ENCODE measurements around the gene IL6ST.
"Not testable (repeated sequence)": the region's sequence is repeated elsewhere in the genome, so short reads cannot be mapped to it uniquely, and the experiment has no call there.

Gene IL6ST

GRCh38 chr5:56012281-56012963, 17.7 kb upstream of the IL6ST start:
- TF ChIP-seq ZNF274 (IDR thresholded peaks at IDR 0.05; ENCODE audit: low read depth, low read length) = no peak
- H3K4me3 ChIP-seq (ENCODE audit: low read length) = no peak overlapping the region

GRCh38 chr5:56011835-56012234, 17.1 kb upstream of the IL6ST start:
- no peak overlapping the region for H3K4me3 ChIP-seq (ENCODE audit: low read length)
- TF ChIP-seq ZNF274 (IDR thresholded peaks at IDR 0.05; ENCODE audit: low read depth, low read length) = no peak

GRCh38 chr5:56010431-56010830, 15.7 kb upstream of the IL6ST start:
- no peak for TF ChIP-seq ZNF274 (IDR thresholded peaks at IDR 0.05; ENCODE audit: low read depth, low read length)

GRCh38 chr5:56006600-56006999, 11.8 kb upstream of the IL6ST start:
- no peak overlapping the region for H3K4me3 ChIP-seq (ENCODE audit: low read length)
- no peak for TF ChIP-seq ZNF274 (IDR thresholded peaks at IDR 0.05; ENCODE audit: low read depth, low read length)

More at GRCh38 chr5:56010431-56010830, 15.7 kb upstream of the IL6ST start:
- H3K4me3 ChIP-seq (ENCODE audit: low read length) = no peak overlapping the region

GRCh38 chr5:56006094-56006493, 11.3 kb upstream of the IL6ST start:
- TF ChIP-seq ZNF274 (IDR thresholded peaks at IDR 0.05; ENCODE audit: low read depth, low read length) = no peak
- no peak overlapping the region for H3K4me3 ChIP-seq (ENCODE audit: low read length)

GRCh38 chr5:56004874-56005273, 10.1 kb upstream of the IL6ST start:
- no peak overlapping the region for H3K4me3 ChIP-seq (ENCODE audit: low read length)
- TF ChIP-seq ZNF274 (IDR thresholded peaks at IDR 0.05; ENCODE audit: low read depth, low read length) = no peak

GRCh38 chr5:56003679-56004078, 8.9 kb upstream of the IL6ST start:
- H3K4me3 ChIP-seq (ENCODE audit: low read length) = no peak overlapping the region
- no peak for TF ChIP-seq ZNF274 (IDR thresholded peaks at IDR 0.05; ENCODE audit: low read depth, low read length)

GRCh38 chr5:56003179-56003578, 8.4 kb upstream of the IL6ST start:
- H3K4me3 ChIP-seq (ENCODE audit: low read length) = no peak overlapping the region
- no peak for TF ChIP-seq ZNF274 (IDR thresholded peaks at IDR 0.05; ENCODE audit: low read depth, low read length)

- no peak for TF ChIP-seq ZNF274 (IDR thresholded peaks at IDR 0.05; ENCODE audit: low read depth, low read length)
- H3K4me3 ChIP-seq (ENCODE audit: low read length) = no peak overlapping the region
Measured at GRCh38 chr5:56002303-56002702, 7.5 kb upstream of the IL6ST start.

GRCh38 chr5:56000221-56000620, 5.5 kb upstream of the IL6ST start:
- not testable (repeated sequence) for H3K4me3 ChIP-seq (ENCODE audit: low read length)

GRCh38 chr5:55998966-55999365, 4.2 kb upstream of the IL6ST start:
- no peak overlapping the region for H3K4me3 ChIP-seq (ENCODE audit: low read length)
- no peak for TF ChIP-seq ZNF274 (IDR thresholded peaks at IDR 0.05; ENCODE audit: low read depth, low read length)

- H3K4me3 ChIP-seq (ENCODE audit: low read length) = no peak overlapping the region
- no peak for TF ChIP-seq ZNF274 (IDR thresholded peaks at IDR 0.05; ENCODE audit: low read depth, low read length)
Measured at GRCh38 chr5:55997742-55998351, 3.1 kb upstream of the IL6ST start.

- H3K4me3 ChIP-seq (ENCODE audit: low read length) = peak overlapping the region; percentile 82
- no peak for TF ChIP-seq ZNF274 (IDR thresholded peaks at IDR 0.05; ENCODE audit: low read depth, low read length)
Measured at GRCh38 chr5:55994998-55995914, 493 bp upstream of the IL6ST start.

- peak overlapping the region; percentile 82 for H3K4me3 ChIP-seq (ENCODE audit: low read length)
- no peak for TF ChIP-seq ZNF274 (IDR thresholded peaks at IDR 0.05; ENCODE audit: low read depth, low read length)
Measured at GRCh38 chr5:55993731-55994494, 850 bp downstream of the IL6ST start.

Measured in GM08714 (cell line).